Measurements from ENCODE around the gene HBQ1. TPM values are rescaled to one million over a fixed set of nuclear protein-coding genes. Genes with fewer than 3 reads are reported as not detected.
A peak's percentile ranks its signal among the peaks of the same experiment; 100 is the strongest.
"Not testable (repeated sequence)": the region's sequence is repeated elsewhere in the genome, so short reads cannot be mapped to it uniquely, and the experiment has no call there.

The HBQ1 gene
- total RNA-seq, 1 experiment from 2014 or later = 10.4 TPM

GRCh38 chr16:176477-177382, 3.5 kb upstream of the HBQ1 start, which contains the start of gene HBA1:
TSS of gene HBA1 (plus strand) at chr16:176680. CDS start at chr16:176717, 37 bp downstream.
- intact Hi-C loops (cut with micrococcal nuclease; ENCODE audit: unreplicated experiment); CTCF ChIA-PET; H3K27me3 ChIP-seq (ENCODE audit: control insufficient read depth, insufficient read depth, low read length); H3K4me3 ChIP-seq (ENCODE audit: low read depth in 2 of 2, low read length in 2 of 2); H3K27ac ChIP-seq (ENCODE audit: low read length); in situ Hi-C loops (cut with HindIII; ENCODE audit: low pct_unique_long_range_greater_than_20kb, low sequenced_read_pairs); H3K36me3 ChIP-seq (ENCODE audit: control insufficient read depth, insufficient read depth, low read length); DNase-seq (ENCODE audit: low read depth, low spot score); BruUV-seq (replicated peaks); H3K9me3 ChIP-seq (ENCODE audit: control insufficient read depth, insufficient read depth, low read depth, low read length); H3K4me1 ChIP-seq (ENCODE audit: control insufficient read depth, insufficient read depth, low read length): not testable (repeated sequence)
- POLR2A ChIA-PET = interaction anchor here (0.6 kb wide), 1 partner anchor 188 kb away, joined by 5 read pairs; no protein-coding TSS in a partner anchor
- peak; percentile 42 for ATAC-seq

GRCh38 chr16:177394-177822, 2.9 kb upstream of the HBQ1 start:
- intact Hi-C loops (cut with micrococcal nuclease; ENCODE audit: unreplicated experiment) = no loop called here
- POLR2A ChIA-PET = interaction anchor here (0.6 kb wide), 1 partner anchor 188 kb away, joined by 5 read pairs; no protein-coding TSS in a partner anchor
- no peaks in the 10 kb centered on the region for H3K27me3 ChIP-seq (ENCODE audit: control insufficient read depth, insufficient read depth, low read length)

More at GRCh38 chr16:177394-177822, 2.9 kb upstream of the HBQ1 start:
- no peaks in the 10 kb centered on the region for H3K9me3 ChIP-seq (ENCODE audit: control insufficient read depth, insufficient read depth, low read depth, low read length)
- TF ChIP-seq CTCF (IDR thresholded peaks at IDR 0.05) (no peak), SIN3A (IDR thresholded peaks at IDR 0.05; ENCODE audit: borderline replicate concordance, insufficient read depth, low read depth, low read length) (no peak), TCF7L2 (IDR thresholded peaks at IDR 0.05; ENCODE audit: low read depth, low read length) (no peak), POLR2AphosphoS5 (IDR thresholded peaks at IDR 0.05; ENCODE audit: low read depth, low read length) (no peak), REST (IDR thresholded peaks at IDR 0.05; ENCODE audit: insufficient read depth in 1 of 2, low read depth in 2 of 2, low read length in 1 of 2) (no peak)
- no peak for ATAC-seq
- no peak overlapping the region for H3K27ac ChIP-seq (ENCODE audit: low read length)
- CTCF ChIA-PET = interaction anchor here (0.8 kb wide), 1 partner anchor 80 kb away, joined by 4 read pairs; no protein-coding TSS in a partner anchor
- DNase-seq (ENCODE audit: low read depth, low spot score) = no peak
- H3K4me1 ChIP-seq (ENCODE audit: control insufficient read depth, insufficient read depth, low read length) = peaks cover 6% of the 10 kb centered on the region; the same call in 1 of the 2 replicates
- in situ Hi-C loops (cut with HindIII; ENCODE audit: low pct_unique_long_range_greater_than_20kb, low sequenced_read_pairs) = no loop called here
- H3K4me3 ChIP-seq (ENCODE audit: low read depth in 2 of 2, low read length in 2 of 2) = no peak overlapping the region
- H3K36me3 ChIP-seq (ENCODE audit: control insufficient read depth, insufficient read depth, low read length) = no peaks in the 10 kb centered on the region
- BruUV-seq (replicated peaks) = no TSS peak

Data from Panc1 (cell line).